Measurements from ENCODE around the gene TGFB2.

TGFB2 gene

DNA sequence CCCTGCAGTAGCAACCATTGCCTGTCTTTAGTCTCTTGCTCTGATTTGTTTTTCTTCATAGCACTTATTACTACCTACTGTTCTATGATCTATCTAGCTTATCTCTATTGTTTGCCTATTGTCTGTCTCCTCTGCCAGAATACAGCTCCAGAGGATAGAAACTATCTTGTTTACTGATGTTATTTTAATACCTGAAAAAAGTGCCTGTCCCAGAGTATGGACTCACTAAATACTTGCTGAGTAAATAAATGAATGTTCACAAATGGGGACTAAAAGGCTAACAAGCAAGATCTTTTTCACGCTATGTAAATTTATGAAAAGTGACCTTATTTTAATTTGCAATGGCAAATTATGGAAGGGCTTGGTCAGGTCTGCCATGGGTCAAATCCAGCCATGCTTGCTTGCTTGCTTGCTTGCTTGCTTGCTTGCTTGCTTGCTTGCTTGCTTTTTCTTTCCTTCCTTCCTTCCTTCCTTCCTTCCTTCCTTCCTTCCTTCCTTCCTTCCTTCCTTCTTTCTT, 145.3 kb downstream of the TGFB2 start:
- no peak for DNase-seq (ENCODE audit: low read depth)

DNA sequence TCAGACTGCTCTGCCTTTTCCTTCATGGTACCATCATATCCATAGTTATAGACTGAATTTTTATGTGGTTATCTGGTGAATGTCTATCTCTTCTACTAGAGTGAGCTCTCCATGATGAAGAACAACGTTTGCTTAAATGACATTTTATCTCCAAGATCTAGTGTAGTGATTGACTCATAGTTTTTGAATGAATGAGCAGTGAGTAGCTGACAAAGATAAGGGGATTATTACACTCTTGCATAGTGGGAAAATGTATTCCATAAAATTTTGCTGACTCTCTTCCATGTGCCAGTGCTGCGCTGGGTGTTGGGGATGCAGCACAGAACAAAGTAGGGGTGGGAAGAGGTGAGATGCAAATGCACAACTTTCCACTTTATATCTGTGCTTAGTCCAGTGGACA, 147.7 kb downstream of the TGFB2 start:
- no peak for DNase-seq (ENCODE audit: low read depth)

DNA sequence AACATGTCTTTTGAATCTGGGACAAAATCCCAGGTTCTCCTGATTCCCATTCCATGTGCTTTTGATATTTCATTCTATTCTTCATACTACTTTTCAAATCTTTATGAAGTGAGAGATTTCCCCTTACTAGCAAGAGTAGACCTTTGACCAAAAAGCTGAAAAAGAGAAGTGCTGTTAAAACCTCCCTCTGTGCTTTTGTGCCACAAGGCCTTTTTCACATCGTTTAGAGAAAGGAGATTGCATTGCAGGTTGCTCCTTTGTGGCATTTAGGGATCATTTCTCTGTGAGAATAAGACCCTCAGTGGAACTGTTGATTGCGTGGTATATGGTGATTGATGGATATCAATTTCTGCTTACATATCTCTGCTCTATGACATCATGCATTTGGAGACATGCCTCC, 148.8 kb downstream of the TGFB2 start:
- DNase-seq (ENCODE audit: low read depth), result no peak
